WTC11 (cell line): ENCODE results near the gene RCN2. TPM values are rescaled to one million over a fixed set of nuclear protein-coding genes. Genes with fewer than 3 reads are reported as not detected.

ENCODE experiments used
- ATAC-seq: fragments of 200-7000 bp; cut with Tn5 transposase; 2 replicates; pipeline ENCODE4 v1.10.0; 2021; ENCODE audit warnings: mild to moderate bottlenecking, moderate library complexity
- CTCF ChIA-PET: fragments of 300-600 bp; sonication (Branson Sonifier 250); formaldehyde crosslinking; loops from one replicate; lab custom pipeline; 2021; ENCODE audit warnings: antibody characterized with exemption; lab: Charles Lee
- POLR2A ChIA-PET: fragments of 350-600 bp; sonication (Branson Sonifier 250); formaldehyde crosslinking; loops from one replicate; lab custom pipeline; 2021; ENCODE audit warnings: antibody characterized with exemption; lab: Charles Lee
- DNase-seq: peaks from one replicate; pipeline ENCODE4 v3.0.0; 2021; ENCODE audit warnings: low spot score
- H3K27ac Mint-ChIP-seq: 2 replicates; pipeline ENCODE4 v1.8.0; 2021; ENCODE audit warnings: mixed read lengths
- H3K27me3 Mint-ChIP-seq: 2 replicates; pipeline ENCODE4 v1.8.0; 2021; ENCODE audit warnings: low read depth, mild to moderate bottlenecking, moderate library complexity, mixed read lengths
- H3K36me3 Mint-ChIP-seq: 2 replicates; pipeline ENCODE4 v1.8.0; 2021; ENCODE audit warnings: mixed read lengths
- H3K4me1 Mint-ChIP-seq: 2 replicates; pipeline ENCODE4 v1.8.0; 2022; ENCODE audit warnings: mixed read lengths
- H3K4me3 Mint-ChIP-seq: 2 replicates; pipeline ENCODE4 v1.8.0; 2021; ENCODE audit warnings: mild to moderate bottlenecking, moderate library complexity, mixed read lengths
- H3K9me3 Mint-ChIP-seq: 2 replicates; pipeline ENCODE4 v1.8.0; 2021; ENCODE audit warnings: mixed read lengths
- CREB1 ChIP-seq: sonication (generic); formaldehyde crosslinking; IDR thresholded peaks from 2 replicates; pipeline ENCODE4 v1.8.0; 2023; ENCODE audit warnings: mild to moderate bottlenecking, missing genetic modification reagents
- E2F1 ChIP-seq: sonication (generic); formaldehyde crosslinking; IDR thresholded peaks from 2 replicates; pipeline ENCODE4 v1.8.0; 2022; ENCODE audit warnings: mild to moderate bottlenecking, missing genetic modification reagents
- HMGA2 ChIP-seq: fragments of 250-450 bp; sonication (Bioruptor Pico); IDR thresholded peaks from 2 replicates; pipeline ENCODE4 v1.4.0; 2021; ENCODE audit warnings: mild to moderate bottlenecking, moderate library complexity
- SOX15 ChIP-seq: fragments of 250-450 bp; sonication (Bioruptor Pico); IDR thresholded peaks from 2 replicates; pipeline ENCODE4 v1.9.0; 2021; ENCODE audit warnings: mild to moderate bottlenecking
- ZNF281 ChIP-seq: sonication (generic); formaldehyde crosslinking; IDR thresholded peaks from 2 replicates; pipeline ENCODE4 v1.8.0; 2023; ENCODE audit warnings: mild to moderate bottlenecking, missing genetic modification reagents
- total RNA-seq: library from RNA; stranded (reverse); gene quantifications from 3 replicates; pipeline ENCODE4 v1.2.3, GENCODE V29; 2021
- TF ChIP-seq, protein P1 (sequence below): sonication (generic); formaldehyde crosslinking; IDR thresholded peaks from 2 replicates; pipeline ENCODE4 v1.8.0; 2023; ENCODE audit warnings: missing genetic modification reagents, mild to moderate bottlenecking, borderline replicate concordance
- TF ChIP-seq, protein P2 (sequence below): sonication (generic); formaldehyde crosslinking; IDR thresholded peaks from 2 replicates; pipeline ENCODE4 v1.8.1; 2022; ENCODE audit warnings: mild to moderate bottlenecking, moderate library complexity, missing genetic modification reagents
- TF ChIP-seq, protein P3 (sequence below): fragments of 250-450 bp; sonication (Bioruptor Pico); IDR thresholded peaks from 2 replicates; pipeline ENCODE4 v1.9.0; 2021; ENCODE audit warnings: mild to moderate bottlenecking

The RCN2 gene
- total RNA-seq, 1 experiment from 2014 or later = 112 TPM

DNA sequence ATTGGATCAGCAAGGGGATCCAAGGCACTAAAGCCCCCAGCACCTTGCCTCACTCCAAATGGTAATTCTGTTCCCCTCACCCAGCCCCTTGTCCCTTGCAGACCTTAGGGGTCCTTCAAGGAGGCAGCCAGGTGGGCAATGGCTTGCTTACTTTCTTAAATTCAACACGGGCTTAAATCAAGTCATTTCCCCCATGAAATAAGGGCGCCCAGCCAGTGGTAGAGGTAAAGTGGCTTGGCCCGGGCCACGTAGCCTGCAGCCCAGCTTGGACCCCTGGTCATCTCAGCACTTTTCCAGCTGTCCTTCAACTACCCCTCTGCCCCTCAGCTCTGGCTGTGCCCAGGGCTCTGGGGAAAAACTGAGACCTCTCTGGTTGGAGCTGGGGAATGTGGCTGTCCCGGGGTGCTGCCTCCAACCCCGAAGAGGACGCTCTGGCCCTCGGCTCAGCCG, 64.6 kb downstream of the RCN2 start (continued):
- TF ChIP-seq E2F1 (CRISPR knock-in tag) (no peak), ZNF281 (CRISPR knock-in tag) (no peak)
- TF ChIP-seq, protein P1, sequence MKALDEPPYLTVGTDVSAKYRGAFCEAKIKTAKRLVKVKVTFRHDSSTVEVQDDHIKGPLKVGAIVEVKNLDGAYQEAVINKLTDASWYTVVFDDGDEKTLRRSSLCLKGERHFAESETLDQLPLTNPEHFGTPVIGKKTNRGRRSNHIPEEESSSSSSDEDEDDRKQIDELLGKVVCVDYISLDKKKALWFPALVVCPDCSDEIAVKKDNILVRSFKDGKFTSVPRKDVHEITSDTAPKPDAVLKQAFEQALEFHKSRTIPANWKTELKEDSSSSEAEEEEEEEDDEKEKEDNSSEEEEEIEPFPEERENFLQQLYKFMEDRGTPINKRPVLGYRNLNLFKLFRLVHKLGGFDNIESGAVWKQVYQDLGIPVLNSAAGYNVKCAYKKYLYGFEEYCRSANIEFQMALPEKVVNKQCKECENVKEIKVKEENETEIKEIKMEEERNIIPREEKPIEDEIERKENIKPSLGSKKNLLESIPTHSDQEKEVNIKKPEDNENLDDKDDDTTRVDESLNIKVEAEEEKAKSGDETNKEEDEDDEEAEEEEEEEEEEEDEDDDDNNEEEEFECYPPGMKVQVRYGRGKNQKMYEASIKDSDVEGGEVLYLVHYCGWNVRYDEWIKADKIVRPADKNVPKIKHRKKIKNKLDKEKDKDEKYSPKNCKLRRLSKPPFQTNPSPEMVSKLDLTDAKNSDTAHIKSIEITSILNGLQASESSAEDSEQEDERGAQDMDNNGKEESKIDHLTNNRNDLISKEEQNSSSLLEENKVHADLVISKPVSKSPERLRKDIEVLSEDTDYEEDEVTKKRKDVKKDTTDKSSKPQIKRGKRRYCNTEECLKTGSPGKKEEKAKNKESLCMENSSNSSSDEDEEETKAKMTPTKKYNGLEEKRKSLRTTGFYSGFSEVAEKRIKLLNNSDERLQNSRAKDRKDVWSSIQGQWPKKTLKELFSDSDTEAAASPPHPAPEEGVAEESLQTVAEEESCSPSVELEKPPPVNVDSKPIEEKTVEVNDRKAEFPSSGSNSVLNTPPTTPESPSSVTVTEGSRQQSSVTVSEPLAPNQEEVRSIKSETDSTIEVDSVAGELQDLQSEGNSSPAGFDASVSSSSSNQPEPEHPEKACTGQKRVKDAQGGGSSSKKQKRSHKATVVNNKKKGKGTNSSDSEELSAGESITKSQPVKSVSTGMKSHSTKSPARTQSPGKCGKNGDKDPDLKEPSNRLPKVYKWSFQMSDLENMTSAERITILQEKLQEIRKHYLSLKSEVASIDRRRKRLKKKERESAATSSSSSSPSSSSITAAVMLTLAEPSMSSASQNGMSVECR (CRISPR knock-in tag) = no peak
- TF ChIP-seq, protein P2, sequence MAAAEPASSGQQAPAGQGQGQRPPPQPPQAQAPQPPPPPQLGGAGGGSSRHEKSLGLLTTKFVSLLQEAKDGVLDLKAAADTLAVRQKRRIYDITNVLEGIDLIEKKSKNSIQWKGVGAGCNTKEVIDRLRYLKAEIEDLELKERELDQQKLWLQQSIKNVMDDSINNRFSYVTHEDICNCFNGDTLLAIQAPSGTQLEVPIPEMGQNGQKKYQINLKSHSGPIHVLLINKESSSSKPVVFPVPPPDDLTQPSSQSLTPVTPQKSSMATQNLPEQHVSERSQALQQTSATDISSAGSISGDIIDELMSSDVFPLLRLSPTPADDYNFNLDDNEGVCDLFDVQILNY (CRISPR knock-in tag) = no peak

DNA sequence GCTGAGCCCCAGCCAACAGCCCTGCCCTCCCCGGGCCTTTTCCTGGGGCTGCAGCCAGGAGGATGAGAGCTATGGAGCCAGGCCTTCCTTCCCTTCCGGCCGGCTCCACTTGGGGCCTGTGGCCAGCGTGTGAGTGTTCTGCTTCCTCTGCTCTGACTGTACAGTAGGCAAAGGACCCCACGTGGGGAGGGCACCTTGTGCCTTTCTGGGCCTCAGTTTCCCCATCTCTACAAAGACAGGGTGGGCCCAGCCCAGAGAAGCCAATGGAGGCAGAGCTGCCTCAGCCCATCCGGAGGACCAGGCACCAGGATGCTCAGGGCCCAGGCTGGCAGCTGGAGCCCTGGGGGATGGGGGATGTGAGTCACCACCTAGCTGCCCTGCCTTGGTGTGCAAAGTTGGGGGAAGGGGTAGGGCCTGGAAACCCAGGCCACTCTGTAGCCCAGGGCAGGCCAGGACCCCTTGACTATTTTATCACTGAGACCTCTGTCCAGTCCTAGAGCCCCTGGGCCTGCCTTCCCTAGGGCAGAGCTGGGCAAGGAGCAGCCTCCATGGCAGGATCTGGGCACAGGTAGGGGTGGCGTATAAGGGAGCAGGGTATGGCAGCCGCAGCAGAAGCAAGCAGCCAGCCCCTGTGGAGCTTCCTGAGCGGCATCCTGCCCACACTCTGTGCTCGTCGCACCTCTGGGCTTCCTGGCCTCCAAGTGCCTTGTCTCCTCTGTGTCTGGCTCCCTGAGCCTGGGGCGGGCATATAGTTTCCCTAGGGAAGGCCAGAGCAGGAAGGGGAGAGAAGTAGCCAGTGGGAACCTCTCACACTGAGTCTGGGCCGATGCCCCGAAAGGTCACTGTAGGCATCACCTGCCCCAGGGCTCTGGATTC, 65.2 kb downstream of the RCN2 start:
- no peaks in the 10 kb centered on the region for H3K27me3 Mint-ChIP-seq
- no peaks in the 10 kb centered on the region for H3K36me3 Mint-ChIP-seq
- no peak for TF ChIP-seq HMGA2 (CRISPR knock-in tag)
- no peak for TF ChIP-seq CREB1 (CRISPR knock-in tag)
- TF ChIP-seq, protein P3, sequence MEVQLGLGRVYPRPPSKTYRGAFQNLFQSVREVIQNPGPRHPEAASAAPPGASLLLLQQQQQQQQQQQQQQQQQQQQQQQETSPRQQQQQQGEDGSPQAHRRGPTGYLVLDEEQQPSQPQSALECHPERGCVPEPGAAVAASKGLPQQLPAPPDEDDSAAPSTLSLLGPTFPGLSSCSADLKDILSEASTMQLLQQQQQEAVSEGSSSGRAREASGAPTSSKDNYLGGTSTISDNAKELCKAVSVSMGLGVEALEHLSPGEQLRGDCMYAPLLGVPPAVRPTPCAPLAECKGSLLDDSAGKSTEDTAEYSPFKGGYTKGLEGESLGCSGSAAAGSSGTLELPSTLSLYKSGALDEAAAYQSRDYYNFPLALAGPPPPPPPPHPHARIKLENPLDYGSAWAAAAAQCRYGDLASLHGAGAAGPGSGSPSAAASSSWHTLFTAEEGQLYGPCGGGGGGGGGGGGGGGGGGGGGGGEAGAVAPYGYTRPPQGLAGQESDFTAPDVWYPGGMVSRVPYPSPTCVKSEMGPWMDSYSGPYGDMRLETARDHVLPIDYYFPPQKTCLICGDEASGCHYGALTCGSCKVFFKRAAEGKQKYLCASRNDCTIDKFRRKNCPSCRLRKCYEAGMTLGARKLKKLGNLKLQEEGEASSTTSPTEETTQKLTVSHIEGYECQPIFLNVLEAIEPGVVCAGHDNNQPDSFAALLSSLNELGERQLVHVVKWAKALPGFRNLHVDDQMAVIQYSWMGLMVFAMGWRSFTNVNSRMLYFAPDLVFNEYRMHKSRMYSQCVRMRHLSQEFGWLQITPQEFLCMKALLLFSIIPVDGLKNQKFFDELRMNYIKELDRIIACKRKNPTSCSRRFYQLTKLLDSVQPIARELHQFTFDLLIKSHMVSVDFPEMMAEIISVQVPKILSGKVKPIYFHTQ = no peak
- no peak for TF ChIP-seq SOX15 (CRISPR knock-in tag)
- CTCF ChIA-PET = interaction anchor here (1.5 to 1.8 kb wide), 2 partner anchors 24 to 38 kb away, joined by 7 read pairs; no protein-coding TSS in a partner anchor
- H3K9me3 Mint-ChIP-seq = no peaks in the 10 kb centered on the region
- no peak for ATAC-seq
- H3K4me3 Mint-ChIP-seq = no peak overlapping the region
- POLR2A ChIA-PET = no interaction called here
- DNase-seq = no peak
- H3K4me1 Mint-ChIP-seq = no peaks in the 10 kb centered on the region
- no peak overlapping the region for H3K27ac Mint-ChIP-seq
